Tibial nerve (tissue), 3 donors: ENCODE results near the gene MBLAC1.

Experiments used
- CTCF ChIP-seq, 5 experiments: fragments of 200-600 bp in 3 of 5; fragments of 450-650 bp in 2 of 5; sonication (generic) in 3 of 5; IDR thresholded peaks; one replicate each; pipeline ENCODE4 v1.5.1; 2016 to 2019; ENCODE audit warnings: antibody characterized with exemption in 5 of 5, mild to moderate bottlenecking in 3 of 5, moderate library complexity in 2 of 5
- POLR2A ChIP-seq, 2 donors: fragments of 450-650 bp; IDR thresholded peaks; one replicate each; pipeline ENCODE4 v1.6.1; 2017; ENCODE audit warnings: antibody characterized with exemption in 2 of 2, mild to moderate bottlenecking in 2 of 2, moderate library complexity in 2 of 2

GRCh38 chr7:100126931-100127865, at the start of gene MBLAC1:
- no peak for TF ChIP-seq POLR2A (IDR thresholded peaks at IDR 0.05)
- no peak for TF ChIP-seq CTCF (IDR thresholded peaks at IDR 0.05)
